Upper lobe of right lung (tissue), 1 donor: ENCODE data around the gene NPTN. TPM values are rescaled to one million over a fixed set of nuclear protein-coding genes. Genes with fewer than 3 reads are reported as not detected.
"Not testable (repeated sequence)": the region's sequence is repeated elsewhere in the genome, so short reads cannot be mapped to it uniquely, and the experiment has no call there.

Experiments
- ATAC-seq: fragments of 200-7000 bp; cut with Tn5 transposase; one replicate; pipeline ENCODE4 v1.9.1; 2020; ENCODE audit warnings: mild to moderate bottlenecking, moderate library complexity
- DNase-seq: peaks from one replicate; pipeline ENCODE4 v3.0.0-alpha.2; 2020
- H3K27ac ChIP-seq: fragments of 200-600 bp; one replicate; pipeline ENCODE4 v1.8.0; 2022
- H3K27me3 ChIP-seq: fragments of 200-600 bp; one replicate; pipeline ENCODE4 v1.8.0; 2022; ENCODE audit warnings: mild to moderate bottlenecking
- H3K36me3 ChIP-seq: fragments of 200-600 bp; one replicate; pipeline ENCODE4 v1.8.0; 2022
- H3K4me1 ChIP-seq: fragments of 200-600 bp; one replicate; pipeline ENCODE4 v1.8.0; 2022
- H3K4me3 ChIP-seq: fragments of 200-600 bp; one replicate; pipeline ENCODE4 v1.8.0; 2022; ENCODE audit warnings: mild to moderate bottlenecking
- H3K9me3 ChIP-seq: fragments of 200-600 bp; one replicate; pipeline ENCODE4 v1.8.0; 2022
- CTCF ChIP-seq: fragments of 200-600 bp; IDR thresholded peaks from one replicate; pipeline ENCODE4 v1.8.0; 2022; ENCODE audit warnings: antibody characterized with exemption
- intact Hi-C: fragments of 100-400 bp; cut with DNase I; formaldehyde crosslinking; loops from one replicate; pipeline ENCODE4 v1.11.0; 2022
- total RNA-seq: library from RNA; stranded (reverse); fragmentation: NEBNext Ultra II Directional; extraction: Animal tissue kit (Norgen Biotek cat#: 25700); gene quantifications from one replicate; pipeline ENCODE4 v1.2.1, GENCODE V29; 2021
- donor health status: DM: no; HTN: yes; CAD: no; lungs with severe emphysema.

NPTN gene
- total RNA-seq, 1 donor from 2014 or later, result 131 TPM

GRCh38 chr15:73648014-73648295 is 14.8 kb upstream of the NPTN start:
- intact Hi-C loops, result no loop called here
- Histone ChIP-seq H3K9me3 (no peaks in the 10 kb centered on the region), H3K4me3 (no peak overlapping the region), H3K27ac (no peak overlapping the region), H3K36me3 (no peaks in the 10 kb centered on the region), H3K4me1 (no peaks in the 10 kb centered on the region), H3K27me3 (no peaks in the 10 kb centered on the region)
- ATAC-seq (no peak), DNase-seq (no peak)
- TF ChIP-seq CTCF, result no peak

GRCh38 chr15:73647259-73648013 is 14.2 kb upstream of the NPTN start:
- no peaks in the 10 kb centered on the region for H3K9me3 ChIP-seq
- H3K4me3 ChIP-seq, result no peak overlapping the region
- ATAC-seq (no peak), DNase-seq (no peak)
- H3K27me3 ChIP-seq, result no peaks in the 10 kb centered on the region
- no peaks in the 10 kb centered on the region for H3K4me1 ChIP-seq
- intact Hi-C loops, result no loop called here
- no peak for TF ChIP-seq CTCF
- H3K36me3 ChIP-seq, result no peaks in the 10 kb centered on the region
- H3K27ac ChIP-seq, result no peak overlapping the region

GRCh38 chr15:73639464-73639863 is 6.3 kb upstream of the NPTN start:
- not testable (repeated sequence) for ATAC-seq, DNase-seq, H3K27ac ChIP-seq, H3K9me3 ChIP-seq, H3K36me3 ChIP-seq, H3K4me1 ChIP-seq, H3K27me3 ChIP-seq, H3K4me3 ChIP-seq
- intact Hi-C loops, result loop anchor here (10.0 kb wide), 2 partner anchors 55 to 75 kb away; no protein-coding TSS in a partner anchor

GRCh38 chr15:73637527-73637926 is 4.3 kb upstream of the NPTN start:
- H3K27me3 ChIP-seq, result no peaks in the 10 kb centered on the region
- intact Hi-C loops, result loop anchor here (10.0 kb wide), 2 partner anchors 57 to 73 kb away; no protein-coding TSS in a partner anchor
- no peaks in the 10 kb centered on the region for H3K36me3 ChIP-seq
- H3K27ac ChIP-seq, result no peak overlapping the region
- ATAC-seq, result no peak
- H3K4me1 ChIP-seq, result no peaks in the 10 kb centered on the region
- no peaks in the 10 kb centered on the region for H3K9me3 ChIP-seq
- TF ChIP-seq CTCF, result no peak
- DNase-seq, result no peak
- H3K4me3 ChIP-seq, result no peak overlapping the region

GRCh38 chr15:73633991-73634495 is 854 bp upstream of the NPTN start:
- intact Hi-C loops, result loop anchor here (10.0 kb wide), 2 partner anchors 61 to 69 kb away; no protein-coding TSS in a partner anchor
- Histone ChIP-seq H3K4me1 (peaks cover 27% of the 10 kb centered on the region), H3K36me3 (no peaks in the 10 kb centered on the region), H3K4me3 (peak overlapping the region; percentile 84), H3K9me3 (no peaks in the 10 kb centered on the region), H3K27me3 (no peaks in the 10 kb centered on the region), H3K27ac (peak overlapping the region; percentile 95)
- TF ChIP-seq CTCF, result no peak
- DNase-seq (no peak), ATAC-seq (no peak)

- intact Hi-C loops, result loop anchor here (10.0 kb wide), 2 partner anchors 62 to 68 kb away; no protein-coding TSS in a partner anchor
These were observed 525 bp downstream of the NPTN start for GRCh38 chr15:73632670-73633058.

More at GRCh38 chr15:73632670-73633058, 525 bp downstream of the NPTN start:
- peak overlapping the region; percentile 84 for H3K4me3 ChIP-seq
- TF ChIP-seq CTCF, result no peak
- no peak for DNase-seq
- no peaks in the 10 kb centered on the region for H3K36me3 ChIP-seq
- no peaks in the 10 kb centered on the region for H3K9me3 ChIP-seq
- H3K4me1 ChIP-seq, result peaks cover 40% of the 10 kb centered on the region
- ATAC-seq, result no peak
- H3K27me3 ChIP-seq, result no peaks in the 10 kb centered on the region
- peak overlapping the region; percentile 95 for H3K27ac ChIP-seq
